CD4-positive, alpha-beta T cell treated with Interleukin-17A for 1 hour (primary cell): ENCODE results near the gene SLC25A19.

Experiments
- DNase-seq: peaks from one replicate; pipeline ENCODE4 v3.0.0-alpha.2; 2020

SLC25A19 gene

GRCh38 chr17:75289115-75289831 lies at the start of gene SLC25A19:
Gene SLC25A19 (minus strand): TSS chr17:75289433. CDS start chr17:75286764, 2,669 bp downstream.
- peak; percentile 98 for DNase-seq

DNA sequence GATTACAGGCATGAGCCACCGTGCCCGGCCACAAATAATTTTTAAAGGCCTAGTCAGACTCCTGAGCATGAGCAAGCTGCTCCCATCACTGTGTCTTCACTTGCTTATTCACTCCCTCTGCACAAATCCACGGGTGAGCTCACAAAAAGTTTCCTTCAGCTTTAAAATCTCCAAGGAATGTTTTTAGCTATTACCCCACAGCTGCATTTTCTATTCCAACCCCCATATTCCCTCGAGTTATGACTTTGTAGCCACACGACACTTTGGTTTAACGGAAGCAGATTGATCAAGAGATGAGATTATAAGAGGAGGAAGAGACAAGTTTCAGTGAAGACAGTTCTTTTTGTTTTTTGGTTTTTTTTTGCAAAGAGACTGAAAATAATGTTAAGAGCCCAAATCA lies 49.1 kb upstream of the SLC25A19 start:
- peak; percentile 37 for DNase-seq

DNA sequence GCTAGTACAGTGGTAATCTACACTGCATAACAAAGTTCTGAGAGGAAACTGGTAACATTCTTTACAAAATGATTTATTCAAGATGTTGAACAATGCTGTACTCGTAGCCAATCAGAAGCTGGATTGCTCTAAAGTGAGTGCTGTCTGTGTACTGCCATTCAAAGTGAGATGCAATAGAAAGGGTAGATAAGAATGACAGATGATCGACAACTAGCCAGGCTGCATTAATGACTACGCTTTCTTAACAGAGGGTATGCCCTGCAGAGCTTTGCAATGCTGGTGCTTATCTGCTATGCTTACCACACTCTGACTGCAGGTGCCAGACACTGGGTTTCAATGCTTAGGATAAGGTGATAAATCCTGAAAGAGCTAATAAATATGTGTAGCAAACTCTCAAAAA lies 46.1 kb upstream of the SLC25A19 start:
- no peak for DNase-seq

GRCh38 chr17:75334723-75335122 lies 45.5 kb upstream of the SLC25A19 start:
- no peak for DNase-seq

DNA sequence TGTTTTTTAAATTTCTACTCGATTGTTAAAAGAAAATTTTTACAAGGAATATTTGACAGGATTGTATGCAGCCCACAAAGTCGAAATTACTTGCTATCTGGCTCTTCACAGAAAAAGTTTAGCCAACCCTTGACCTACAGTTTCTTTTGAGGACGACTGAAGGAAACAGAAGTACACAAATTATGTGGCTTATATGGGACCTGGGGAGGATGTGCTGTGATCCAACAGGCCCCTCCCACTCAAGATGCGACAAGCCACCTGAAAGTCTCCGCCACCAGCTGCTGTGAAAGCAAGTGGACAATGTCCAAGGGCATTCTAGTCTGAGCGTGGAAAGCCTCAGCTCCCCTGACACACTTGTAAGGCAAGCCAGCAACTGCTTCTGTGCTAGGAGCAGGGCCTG lies 42.4 kb upstream of the SLC25A19 start:
- no peak for DNase-seq

DNA sequence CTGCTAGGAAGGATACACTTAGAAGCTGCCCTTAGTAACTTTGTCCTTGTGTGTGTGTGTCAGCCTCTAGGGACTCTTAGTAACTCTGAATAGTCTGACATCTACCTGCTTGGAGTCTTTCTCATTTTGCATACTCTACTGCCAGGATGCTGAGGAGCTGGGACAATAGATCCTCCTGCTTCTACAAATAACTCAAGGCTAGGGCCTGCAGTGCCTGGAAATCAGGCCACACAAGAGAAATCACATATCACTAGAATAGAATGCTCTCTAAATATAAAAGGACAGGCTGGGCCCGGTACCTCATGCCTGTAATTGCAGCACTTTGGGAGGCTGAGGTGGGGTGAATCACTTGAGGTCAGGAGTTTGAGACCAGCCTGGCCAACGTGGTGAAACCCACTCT lies 38.5 kb upstream of the SLC25A19 start:
- no peak for DNase-seq

- DNase-seq = no peak
Observed at GRCh38 chr17:75326226-75326848, 37.1 kb upstream of the SLC25A19 start.

DNA sequence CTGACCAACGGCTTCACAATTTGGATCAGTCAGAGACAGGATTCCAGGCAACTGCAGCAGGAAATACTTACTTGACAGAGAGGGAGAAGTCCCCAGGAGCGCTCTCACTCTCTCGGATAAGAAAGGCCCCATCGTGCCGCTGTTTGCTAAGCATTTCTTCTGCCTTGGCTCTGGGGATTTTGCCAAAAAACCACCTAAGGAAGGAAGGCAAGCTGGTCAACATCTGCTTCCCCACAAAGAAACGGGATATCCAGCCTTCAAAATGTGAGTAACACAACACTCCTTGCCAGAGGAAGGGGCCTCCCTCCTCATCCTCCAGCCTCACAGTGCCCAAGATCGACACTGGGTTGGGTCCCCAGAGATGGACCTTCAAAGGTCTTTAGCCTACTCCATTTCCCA lies 36.6 kb upstream of the SLC25A19 start:
- DNase-seq = no peak

- no peak for DNase-seq
Observed at GRCh38 chr17:75325348-75325747, 36.1 kb upstream of the SLC25A19 start.

- DNase-seq = no peak
Observed at GRCh38 chr17:75321506-75321905, 32.3 kb upstream of the SLC25A19 start.

- DNase-seq = no peak
Observed at GRCh38 chr17:75319904-75320691, 30.9 kb upstream of the SLC25A19 start.

- DNase-seq = no peak
Observed at GRCh38 chr17:75318615-75319222, 29.5 kb upstream of the SLC25A19 start.

DNA sequence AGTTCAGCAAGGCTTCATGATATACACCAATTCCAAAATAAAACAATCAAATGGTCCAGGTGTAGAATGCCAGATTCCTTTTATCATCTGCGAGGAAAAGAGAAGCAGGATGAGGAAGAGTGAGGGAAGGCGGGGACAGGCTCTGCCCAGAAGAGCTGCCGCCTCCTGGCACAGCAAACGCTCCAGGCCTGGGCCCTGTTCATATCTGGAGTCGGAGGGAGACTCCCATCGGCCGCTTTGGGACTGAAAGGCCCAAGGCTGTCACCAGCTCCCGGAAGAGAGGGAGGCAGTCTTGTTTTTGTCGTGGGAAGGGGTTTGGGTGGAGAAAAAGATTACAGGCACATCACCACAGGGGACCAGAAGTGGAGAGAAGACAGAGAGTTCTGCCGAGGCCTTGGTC lies 29.0 kb upstream of the SLC25A19 start:
- DNase-seq = no peak

GRCh38 chr17:75317671-75318070 lies 28.4 kb upstream of the SLC25A19 start:
- DNase-seq = no peak

DNA sequence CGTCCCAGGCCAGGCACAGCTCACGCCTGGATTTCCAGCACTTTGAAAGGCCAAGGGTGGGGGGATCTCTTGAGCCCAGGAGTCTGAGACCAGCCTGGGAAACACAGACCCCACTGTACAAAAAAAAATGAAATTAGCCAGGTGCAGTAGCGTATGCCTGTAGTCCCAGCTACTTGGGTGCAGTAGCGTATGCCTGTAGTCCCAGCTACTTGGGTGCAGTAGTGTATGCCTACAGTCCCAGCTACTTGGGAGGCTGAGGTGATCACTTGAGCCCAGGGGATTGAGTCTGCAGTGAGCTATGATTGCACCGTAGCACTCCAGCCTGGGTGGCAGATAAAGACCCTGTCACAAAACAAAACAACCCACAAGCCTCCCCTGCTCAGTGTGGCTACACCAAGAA lies 27.0 kb upstream of the SLC25A19 start:
- no peak for DNase-seq

GRCh38 chr17:75315541-75316243 lies 26.5 kb upstream of the SLC25A19 start:
- no peak for DNase-seq

DNA sequence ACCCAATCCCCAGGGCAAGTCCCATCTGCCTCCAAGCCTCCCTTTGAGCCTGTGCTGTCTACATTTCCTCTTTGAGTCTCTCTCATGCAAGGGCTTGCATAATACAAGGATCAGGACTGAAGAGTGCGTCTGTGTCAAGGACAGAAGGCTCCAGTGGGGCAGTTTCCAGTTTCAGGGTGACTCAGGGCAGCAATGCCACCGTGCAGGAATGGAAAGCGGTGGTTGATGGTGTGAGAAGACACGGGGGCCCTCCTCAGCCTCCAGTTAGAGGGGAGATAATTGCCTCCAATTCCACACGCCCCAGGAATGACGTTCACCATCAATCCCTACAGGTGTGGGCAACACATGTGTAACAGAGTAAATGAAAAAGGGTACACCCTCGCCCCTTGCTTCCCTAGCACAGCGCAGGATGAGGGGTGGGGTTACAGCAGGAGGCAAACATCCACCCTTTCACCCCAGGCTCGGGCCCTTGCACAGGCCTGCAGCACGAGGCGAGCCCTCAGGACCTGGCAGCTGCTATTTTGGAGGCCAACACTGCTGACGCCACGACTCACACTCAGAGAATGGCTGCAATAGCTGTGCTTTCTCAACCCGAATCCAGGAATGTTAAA lies 24.8 kb upstream of the SLC25A19 start:
- DNase-seq = no peak

DNA sequence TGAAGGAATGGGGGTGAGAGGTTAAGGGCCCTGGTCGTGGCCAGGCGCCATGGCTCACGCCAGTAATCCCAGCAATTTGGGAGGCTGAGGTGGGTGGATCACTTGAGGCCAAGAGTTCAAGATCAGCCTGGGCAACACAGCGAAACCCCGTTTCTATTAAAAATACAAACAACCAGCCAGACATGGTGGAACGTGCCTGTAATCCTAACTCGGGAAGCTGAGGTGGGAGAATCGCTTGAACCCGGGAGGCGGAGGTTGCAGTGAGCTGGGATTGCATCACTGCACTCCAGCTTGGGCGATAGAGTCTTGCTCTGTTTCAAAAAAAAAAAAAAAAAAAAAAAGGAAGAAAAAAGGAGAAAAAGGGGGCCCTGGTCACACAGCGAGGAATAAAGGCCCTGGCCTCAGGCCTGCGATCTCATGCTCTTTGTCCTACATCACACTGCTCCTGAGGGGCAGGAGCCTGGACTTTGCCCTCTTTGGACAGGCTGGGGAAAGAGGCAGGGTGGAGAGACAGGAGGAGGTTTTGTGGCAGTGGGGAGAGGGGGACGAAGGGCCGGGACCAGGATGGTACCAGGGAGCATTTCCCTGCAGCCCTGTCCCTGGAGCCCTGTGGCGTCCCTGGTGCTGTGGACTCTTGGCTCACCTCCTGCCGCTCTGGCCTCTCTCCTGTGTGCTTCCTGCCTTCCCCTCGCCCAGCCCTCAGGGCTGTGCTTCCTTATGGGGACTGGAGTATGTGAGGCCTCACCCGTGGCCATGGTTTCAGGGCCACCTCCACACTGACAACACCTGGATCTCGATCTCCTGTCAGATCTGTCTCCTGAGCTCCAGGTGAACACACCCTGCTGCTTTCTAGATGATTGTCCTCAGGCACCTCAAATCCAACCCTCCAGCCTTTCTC lies 19.7 kb upstream of the SLC25A19 start:
- DNase-seq = no peak

DNA sequence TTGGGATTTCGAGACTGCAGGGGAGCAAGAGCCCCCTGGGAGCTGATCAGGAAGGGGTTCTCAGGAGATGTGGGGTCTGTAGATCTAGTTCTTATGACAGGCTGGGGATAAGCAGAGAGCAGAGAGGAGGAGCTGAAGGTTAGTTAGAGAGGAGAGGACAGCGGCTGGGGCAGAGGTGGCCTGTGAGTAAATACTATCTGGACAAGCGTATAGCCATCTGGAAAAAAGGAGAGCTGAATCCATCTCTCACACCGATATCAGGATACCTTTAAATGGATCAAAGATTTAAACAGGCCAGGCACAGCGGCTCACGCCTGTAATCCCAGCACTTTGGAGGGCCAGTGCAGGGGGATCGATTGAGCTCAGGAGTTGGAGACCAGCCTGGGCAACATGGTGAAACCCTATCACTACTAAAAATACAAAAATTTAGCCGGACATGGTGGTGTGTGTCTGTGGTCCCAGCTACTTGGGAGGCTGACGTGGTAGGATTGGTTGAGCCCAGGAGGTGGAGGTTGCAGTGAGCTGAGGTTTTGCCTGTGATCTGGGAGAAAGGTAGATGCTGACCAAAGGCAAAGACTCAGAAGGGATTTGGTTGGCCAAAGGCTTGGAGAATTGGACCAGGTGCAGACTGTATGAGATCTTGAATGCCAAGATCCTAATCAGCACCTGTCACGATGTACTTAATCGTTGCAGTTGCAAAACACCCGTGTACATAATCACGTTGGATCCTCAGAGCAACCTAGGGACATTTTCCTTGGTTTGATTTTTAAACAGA lies 18.9 kb upstream of the SLC25A19 start:
- no peak for DNase-seq

DNA sequence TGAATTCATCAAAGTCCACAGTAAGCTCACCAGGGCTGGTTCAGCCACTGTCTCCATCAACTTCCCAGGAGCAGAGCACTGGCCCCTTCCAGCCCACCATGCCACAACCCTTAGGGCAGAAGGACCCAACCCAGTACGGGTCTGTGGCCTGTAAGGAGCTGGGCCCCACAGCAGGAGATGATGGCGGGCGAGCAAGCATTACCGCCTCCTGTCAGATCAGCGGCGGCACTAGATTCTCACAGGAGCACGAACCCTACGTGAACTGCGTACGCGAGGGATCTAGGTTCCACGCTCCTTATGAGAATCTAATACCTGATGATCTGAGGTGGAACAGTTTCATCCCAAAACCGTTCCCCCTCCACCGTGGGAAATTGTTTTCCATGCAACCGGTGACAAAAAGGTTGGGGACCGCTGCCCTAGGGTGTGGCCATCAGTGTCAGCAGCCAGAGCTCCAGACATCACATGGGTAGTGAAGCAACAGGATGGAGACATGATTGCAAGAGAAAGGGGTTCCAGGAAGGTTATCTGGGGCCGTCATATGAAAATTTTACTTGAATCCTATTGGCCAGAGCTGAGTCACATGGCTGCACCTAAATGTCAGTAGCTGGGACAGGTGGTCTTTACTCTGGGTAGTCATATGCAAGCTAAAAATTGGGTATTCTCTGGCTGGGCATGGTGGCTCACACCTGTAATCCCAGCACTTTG lies 12.4 kb upstream of the SLC25A19 start:
- DNase-seq = no peak
